GM12872 (cell line): ENCODE measurements around the gene KLHL7.

Source experiments
- TF ChIP-seq, protein P1 (sequence below): IDR thresholded peaks from 3 replicates; pipeline ENCODE4 v1.5.1; 2011; ENCODE audit warnings: low read depth, mild to moderate bottlenecking, low read length, moderate library complexity; ENCODE audit not compliant: insufficient read depth

KLHL7 gene

DNA sequence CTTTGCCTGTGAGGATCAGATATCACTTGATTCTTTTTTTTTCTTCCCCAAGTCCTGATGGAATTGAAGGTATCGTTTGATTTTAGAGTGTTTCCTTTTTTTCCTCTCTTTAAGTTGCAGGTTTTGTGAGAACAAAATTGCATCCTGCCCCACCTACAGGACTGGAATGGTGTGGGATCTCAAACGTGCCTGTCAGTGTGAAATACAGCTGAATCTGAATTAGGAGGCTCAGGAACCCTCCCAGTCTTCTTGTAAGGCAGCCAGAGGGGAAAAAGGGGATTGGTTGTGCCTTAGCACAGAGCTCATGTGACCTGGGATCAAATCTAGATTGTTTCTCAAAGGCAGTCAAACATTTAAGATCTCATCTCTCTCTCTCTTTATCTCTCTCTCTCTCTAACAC is 32.7 kb upstream of the KLHL7 start:
- TF ChIP-seq, protein P1, sequence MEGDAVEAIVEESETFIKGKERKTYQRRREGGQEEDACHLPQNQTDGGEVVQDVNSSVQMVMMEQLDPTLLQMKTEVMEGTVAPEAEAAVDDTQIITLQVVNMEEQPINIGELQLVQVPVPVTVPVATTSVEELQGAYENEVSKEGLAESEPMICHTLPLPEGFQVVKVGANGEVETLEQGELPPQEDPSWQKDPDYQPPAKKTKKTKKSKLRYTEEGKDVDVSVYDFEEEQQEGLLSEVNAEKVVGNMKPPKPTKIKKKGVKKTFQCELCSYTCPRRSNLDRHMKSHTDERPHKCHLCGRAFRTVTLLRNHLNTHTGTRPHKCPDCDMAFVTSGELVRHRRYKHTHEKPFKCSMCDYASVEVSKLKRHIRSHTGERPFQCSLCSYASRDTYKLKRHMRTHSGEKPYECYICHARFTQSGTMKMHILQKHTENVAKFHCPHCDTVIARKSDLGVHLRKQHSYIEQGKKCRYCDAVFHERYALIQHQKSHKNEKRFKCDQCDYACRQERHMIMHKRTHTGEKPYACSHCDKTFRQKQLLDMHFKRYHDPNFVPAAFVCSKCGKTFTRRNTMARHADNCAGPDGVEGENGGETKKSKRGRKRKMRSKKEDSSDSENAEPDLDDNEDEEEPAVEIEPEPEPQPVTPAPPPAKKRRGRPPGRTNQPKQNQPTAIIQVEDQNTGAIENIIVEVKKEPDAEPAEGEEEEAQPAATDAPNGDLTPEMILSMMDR = no peak

DNA sequence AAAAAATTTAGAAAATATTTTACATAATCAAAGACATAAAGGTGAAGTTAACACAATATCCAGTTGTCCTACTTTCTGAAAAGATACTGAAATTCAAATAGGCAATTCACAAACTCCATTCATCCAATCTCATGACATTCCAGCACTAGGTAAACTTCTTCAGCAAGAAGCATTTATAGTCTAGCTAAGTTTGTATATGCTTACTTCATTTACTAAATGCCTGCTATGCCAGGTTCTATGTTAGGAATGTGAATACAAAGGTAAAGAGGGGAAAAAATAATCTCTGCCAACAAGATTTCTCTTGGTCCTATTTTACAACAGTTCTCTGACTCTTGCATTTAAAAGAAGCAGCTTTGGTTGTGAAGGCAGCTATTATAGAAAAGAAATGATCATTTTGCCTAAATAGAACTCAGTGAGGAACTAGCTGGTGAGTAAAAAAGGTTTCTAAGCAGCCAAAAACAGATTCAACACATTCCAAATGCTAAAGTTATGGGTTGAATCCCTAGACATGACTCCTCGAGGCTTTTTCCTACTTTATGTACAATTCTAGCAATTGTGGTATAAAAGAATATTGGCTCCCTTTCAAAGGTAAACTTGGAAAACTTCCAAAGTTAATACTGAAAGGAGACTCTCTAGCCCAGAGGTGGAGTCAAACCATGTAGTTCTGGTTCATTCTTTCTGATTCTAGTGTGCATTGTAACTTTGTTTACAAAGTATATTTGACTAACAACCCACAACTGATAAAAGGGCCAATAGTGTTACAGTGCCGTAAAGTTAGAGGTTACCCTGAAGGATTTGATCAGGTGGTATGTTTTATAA is 30.9 kb upstream of the KLHL7 start:
- TF ChIP-seq, protein P1 = no peak

DNA sequence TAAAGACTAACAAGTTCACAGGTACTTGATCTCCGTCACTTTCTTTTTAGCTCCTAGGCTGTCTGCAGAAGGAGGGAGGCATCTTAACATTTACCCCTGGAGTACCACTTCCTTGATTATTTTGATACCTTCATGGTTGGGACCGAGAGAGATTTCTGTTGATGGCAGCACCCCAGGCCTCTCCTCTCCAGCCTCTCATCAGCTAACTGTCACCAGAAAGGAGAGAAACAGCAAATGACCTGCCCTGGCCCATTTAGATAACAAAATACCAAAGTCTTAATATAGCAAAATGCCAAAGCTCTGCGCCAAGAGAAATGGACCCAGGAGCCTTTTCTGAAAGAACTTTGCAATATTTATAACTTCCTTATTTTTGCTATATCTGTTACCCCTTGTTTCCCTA is 30.0 kb upstream of the KLHL7 start:
- TF ChIP-seq, protein P1 = no peak

DNA sequence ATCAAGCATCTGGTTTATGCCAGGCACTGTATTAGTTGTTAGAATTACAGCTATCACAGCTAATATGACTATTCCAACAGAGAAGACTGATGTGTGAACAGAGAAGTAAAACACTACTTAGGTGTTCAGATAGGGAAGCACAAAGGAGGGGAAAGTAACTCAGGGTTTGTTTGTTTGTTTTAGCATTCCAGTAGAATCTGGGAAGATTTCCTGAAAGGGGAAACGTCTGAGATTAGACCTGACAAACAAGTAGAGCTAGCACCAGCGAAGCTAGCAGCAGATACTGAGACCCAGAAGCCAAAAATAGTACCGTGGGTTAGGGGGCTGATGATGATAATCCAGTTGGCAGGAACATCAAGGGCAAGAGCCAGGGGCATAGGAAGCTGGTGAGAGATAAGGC is 28.8 kb upstream of the KLHL7 start:
- TF ChIP-seq, protein P1 = no peak

DNA sequence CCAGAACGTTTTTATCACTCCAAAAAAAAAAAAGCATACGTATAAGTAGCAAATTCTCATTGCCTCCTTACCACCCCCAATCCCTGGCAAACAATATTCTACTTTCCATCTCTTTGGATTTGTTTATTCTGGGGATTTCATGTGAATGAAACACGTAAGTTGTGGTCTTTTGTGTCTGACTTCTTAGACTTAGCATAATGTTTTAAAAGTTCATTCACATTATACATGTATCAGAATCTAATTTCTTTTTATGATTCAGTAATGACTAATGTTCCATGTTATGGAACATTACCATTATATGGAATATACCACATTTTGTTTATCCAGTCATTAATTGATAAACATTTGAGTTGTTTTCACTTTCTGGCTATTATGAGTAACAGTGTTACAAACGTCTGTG is 12.5 kb upstream of the KLHL7 start:
- TF ChIP-seq, protein P1 = no peak

DNA sequence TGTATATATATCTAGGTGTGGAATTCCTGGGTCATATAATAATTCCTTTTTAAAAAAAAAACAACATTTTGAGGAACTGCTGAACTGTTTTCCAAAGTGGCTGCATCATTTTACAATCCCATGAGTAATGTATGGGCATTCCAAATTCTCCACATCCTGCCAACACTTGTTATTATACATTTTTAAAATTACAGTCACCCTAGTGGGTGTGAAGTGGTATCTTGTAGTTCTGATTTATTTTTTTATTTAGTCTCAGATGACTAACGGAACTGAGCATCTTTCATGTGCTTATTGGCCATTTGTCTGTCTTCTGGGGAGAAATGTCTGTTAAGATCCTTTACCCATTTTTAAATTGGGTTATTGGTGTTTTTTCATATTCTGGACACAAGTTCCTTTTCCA is 12.0 kb upstream of the KLHL7 start:
- TF ChIP-seq, protein P1 = no peak

DNA sequence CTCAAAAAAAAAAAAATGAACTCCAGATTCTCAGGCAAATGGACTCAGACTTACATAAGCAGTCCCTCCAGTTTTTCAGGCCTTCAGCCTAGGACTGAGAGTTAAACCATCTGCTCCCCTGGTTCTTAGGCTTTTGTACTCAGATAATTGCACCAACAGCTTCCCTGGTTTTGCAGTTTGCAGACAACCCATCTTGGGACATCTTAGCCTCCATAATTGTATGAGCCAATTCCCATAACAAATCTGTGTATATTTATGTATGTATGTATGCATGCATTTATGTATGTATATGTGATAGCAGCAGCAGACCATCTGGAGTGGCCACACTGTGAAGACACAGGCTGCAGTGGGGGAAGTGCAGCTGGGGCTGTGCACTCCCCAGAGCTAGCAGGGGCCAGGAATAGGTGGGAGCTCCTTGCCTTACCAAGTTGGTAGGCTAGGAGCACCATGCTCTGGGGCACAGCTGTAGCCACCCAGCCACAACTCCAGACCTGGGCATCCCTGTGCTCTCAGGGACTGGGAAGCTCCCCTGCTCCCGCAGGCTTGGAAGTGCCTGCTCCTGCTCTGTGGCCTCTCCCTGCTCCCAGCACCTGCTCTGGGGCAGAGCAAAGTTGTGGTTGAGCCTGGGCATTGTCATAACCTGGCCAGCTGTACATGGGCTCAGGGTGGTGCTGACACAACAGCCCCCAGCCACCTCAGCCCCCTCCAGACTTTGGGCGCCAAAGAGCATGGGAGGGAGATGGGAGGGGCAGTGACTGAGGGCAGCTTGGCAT is 8.9 kb upstream of the KLHL7 start:
- TF ChIP-seq, protein P1 = no peak
